Endothelial cell of umbilical vein (primary cell): Measurements from ENCODE around the gene TIMELESS. TPM values are rescaled to one million over a fixed set of nuclear protein-coding genes. Genes with fewer than 3 reads are reported as not detected.

Experiments used
- BruUV-seq: library from RNA; stranded (reverse); fragments of 400-500 nt; replicated peaks from 2 replicates; lab custom pipeline; 2021; lab: Mats Ljungman, UMichigan
- CTCF ChIA-PET: fragments of 300-600, 350-600 bp; sonication (Branson Sonifier 250); formaldehyde crosslinking; loops from one replicate; lab custom pipeline; 2021; ENCODE audit warnings: antibody characterized with exemption, inconsistent platforms; lab: Charles Lee
- POLR2A ChIA-PET: fragments of 300-600, 350-600 bp; sonication (Branson Sonifier 250); formaldehyde crosslinking; loops from one replicate; lab custom pipeline; 2021; ENCODE audit warnings: antibody characterized with exemption, inconsistent platforms; lab: Charles Lee
- DNase-seq: peaks from one replicate; pipeline ENCODE4 v3.0.0-alpha.2; 2011; ENCODE audit warnings: low read depth, low spot score
- FAIRE-seq: peaks from 2 replicates; lab custom pipeline; 2011; peaks lifted over from hg19 to GRCh38; lab: Jason Lieb, UNC
- H2AFZ ChIP-seq: 2 replicates; pipeline ENCODE4 v1.6.0; 2012; ENCODE audit warnings: low read depth, low read length, control low read depth, inconsistent platforms
- H3K27ac ChIP-seq: 2 replicates; pipeline ENCODE4 v1.5.1; 2011; ENCODE audit warnings: low read depth, mild to moderate bottlenecking, control low read depth, low read length, moderate library complexity; ENCODE audit not compliant: insufficient read depth
- H3K27me3 ChIP-seq, 2 experiments: 2 replicates each; pipeline versions ENCODE4 v1.6.0 to v1.6.1; 2011; ENCODE audit warnings: low read length in 2 of 2, mixed read lengths in 1 of 2; ENCODE audit not compliant: control insufficient read depth in 2 of 2, insufficient read depth in 2 of 2
- H3K36me3 ChIP-seq, 2 experiments: 2 replicates in 1 of 2; 3 replicates in 1 of 2; pipeline ENCODE4 v1.5.1; 2011; ENCODE audit warnings: low read length in 2 of 2, mild to moderate bottlenecking in 1 of 2, moderate library complexity in 1 of 2; ENCODE audit not compliant: control insufficient read depth in 2 of 2, insufficient read depth in 2 of 2; ENCODE audit errors: extremely low read depth in 1 of 2
- H3K4me1 ChIP-seq: 3 replicates; pipeline ENCODE4 v1.5.1; 2011; ENCODE audit warnings: mild to moderate bottlenecking, low read length; ENCODE audit not compliant: control insufficient read depth, insufficient read depth; ENCODE audit errors: extremely low read depth
- H3K4me2 ChIP-seq: 2 replicates; pipeline ENCODE4 v1.6.1; 2011; ENCODE audit warnings: low read length, control low read depth, mixed read lengths; ENCODE audit not compliant: insufficient read depth
- H3K4me3 ChIP-seq, 3 experiments: fragments of 200-600 bp in 1 of 3; sonication (generic), shearing (Covaris generic) in 1 of 3; replicated peaks in 1 of 3; 2 replicates each; pipeline ENCODE4 v1.5.1; 2011 to 2016; ENCODE audit warnings: control low read depth in 3 of 3, low read length in 3 of 3, mild to moderate bottlenecking in 2 of 3, inconsistent platforms in 1 of 3, low read depth in 1 of 3, moderate library complexity in 1 of 3; ENCODE audit not compliant: insufficient read depth in 1 of 3
- H3K79me2 ChIP-seq: 2 replicates; pipeline ENCODE4 v1.6.0; 2012; ENCODE audit warnings: low read length, inconsistent platforms; ENCODE audit not compliant: control insufficient read depth, insufficient read depth
- H3K9ac ChIP-seq: replicated peaks from 2 replicates; pipeline ENCODE3; 2011; ENCODE audit warnings: low read length, control low read depth; ENCODE audit not compliant: insufficient read depth; ENCODE audit errors: extremely low read depth
- H3K9me1 ChIP-seq: replicated peaks from 3 replicates; pipeline ENCODE4 v1.6.0; 2011; ENCODE audit warnings: mild to moderate bottlenecking, low read length; ENCODE audit not compliant: control insufficient read depth, insufficient read depth; ENCODE audit errors: extremely low read depth
- H3K9me3 ChIP-seq: replicated peaks from 2 replicates; pipeline ENCODE4 v1.5.1; 2012; ENCODE audit warnings: low read length, inconsistent platforms; ENCODE audit not compliant: control insufficient read depth, insufficient read depth
- H4K20me1 ChIP-seq: replicated peaks from 2 replicates; pipeline ENCODE3; 2011; ENCODE audit warnings: mild to moderate bottlenecking, low read length; ENCODE audit not compliant: control insufficient read depth, insufficient read depth; ENCODE audit errors: extremely low read depth
- EZH2 ChIP-seq: IDR thresholded peaks from 2 replicates; pipeline ENCODE4 v1.6.1; 2012; ENCODE audit warnings: borderline replicate concordance, low read depth, mild to moderate bottlenecking, moderate library complexity, low read length, inconsistent platforms; ENCODE audit not compliant: severe bottlenecking
- FOS ChIP-seq: IDR thresholded peaks from 2 replicates; pipeline ENCODE4 v1.6.1; 2011; ENCODE audit warnings: mild to moderate bottlenecking, low read length, moderate library complexity, borderline replicate concordance; ENCODE audit not compliant: insufficient read depth
- GATA2 ChIP-seq: IDR thresholded peaks from 2 replicates; pipeline ENCODE4 v1.7.0; 2011; ENCODE audit warnings: low read depth, mild to moderate bottlenecking, moderate library complexity, mixed read lengths, low read length; ENCODE audit not compliant: insufficient read length, insufficient read depth
- JUN ChIP-seq: IDR thresholded peaks from 2 replicates; pipeline ENCODE4 v1.6.1; 2011; ENCODE audit warnings: borderline replicate concordance, low read depth; ENCODE audit not compliant: insufficient read length, insufficient read depth
- MAX ChIP-seq: IDR thresholded peaks from 2 replicates; pipeline ENCODE4 v1.6.1; 2011; ENCODE audit not compliant: insufficient read depth, insufficient read length
- MYC ChIP-seq: IDR thresholded peaks from one replicate; pipeline ENCODE4 v1.6.1; 2011; ENCODE audit warnings: mild to moderate bottlenecking, low read depth, low read length
- POLR2A ChIP-seq: IDR thresholded peaks from 2 replicates; pipeline ENCODE4 v1.6.1; 2012; ENCODE audit warnings: low read depth, mild to moderate bottlenecking, control low read depth, low read length
- POLR2AphosphoS5 ChIP-seq: IDR thresholded peaks from 2 replicates; pipeline ENCODE4 v1.6.1; 2012; ENCODE audit warnings: low read depth, mild to moderate bottlenecking, control low read depth, low read length, moderate library complexity; ENCODE audit not compliant: insufficient read depth
- dilution Hi-C: fragments of 300-500 bp; cut with MboI; formaldehyde crosslinking; loops from one replicate; pipeline ENCODE4 v1.15.0; 2019; ENCODE audit warnings: low sequenced_read_pairs; ENCODE audit not compliant: extremely low pct_ligation_motif_present
- intact Hi-C: fragments of 100-400 bp; cut with micrococcal nuclease; formaldehyde crosslinking; loops from one replicate; pipeline ENCODE4 v1.10.0; 2022
- polyA plus RNA-seq, 4 experiments: library from polyadenylated mRNA; depleted of rRNA in 3 of 4; stranded (reverse) in 3 of 4; unstranded in 1 of 4; fragments of >200 nt; gene quantifications; 2 replicates each; pipeline versions ENCODE4 v1.2.1 to v1.2.3, GENCODE V29; 2011 to 2012; ENCODE audit warnings: missing spikeins in 1 of 4
- total RNA-seq: library from RNA; stranded (reverse); gene quantifications from 2 replicates; pipeline ENCODE4 v1.2.3, GENCODE V29; 2021
- TF ChIP-seq, protein P1 (sequence below), 2 donors: IDR thresholded peaks; 1 replicate in 1 of 2; 2 replicates in 1 of 2; pipeline ENCODE4 v1.5.1; 2011; ENCODE audit warnings: low read length in 2 of 2, mild to moderate bottlenecking in 2 of 2, moderate library complexity in 2 of 2, control low read depth in 1 of 2, inconsistent platforms in 1 of 2, low read depth in 1 of 2; ENCODE audit not compliant: insufficient read depth in 1 of 2; ENCODE audit errors: extremely low read depth in 1 of 2

TIMELESS gene
- total and polyA plus RNA-seq, 2 donors (not counting 3 experiments of a cell fraction or from before 2014, with no cell fraction given), result 6.1 to 28.2 TPM

DNA sequence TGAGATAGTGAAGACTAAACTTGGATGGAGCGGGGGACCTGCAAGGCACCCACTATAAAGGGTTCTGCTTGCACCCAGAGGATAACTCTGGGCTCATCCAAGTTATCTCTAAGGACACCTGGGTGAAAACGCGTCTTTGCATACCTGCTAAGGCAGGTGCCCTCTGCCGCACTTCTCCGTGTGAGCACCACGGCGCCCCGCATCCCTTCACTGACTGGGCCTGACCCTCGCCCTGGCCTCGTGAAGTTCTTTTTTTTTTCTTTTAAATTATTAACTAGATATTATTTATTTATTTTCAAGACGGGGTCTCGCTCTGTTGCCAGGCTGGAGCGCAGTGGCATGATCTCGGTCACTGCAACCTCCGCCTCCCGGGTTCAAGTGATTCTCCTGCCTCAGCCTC, 66.6 kb downstream of the TIMELESS start:
- no TSS peak for BruUV-seq
- no peak overlapping the region for H3K27ac ChIP-seq
- no peak for TF ChIP-seq EZH2
- POLR2A ChIA-PET, result no interaction called here
- H3K4me2 ChIP-seq, result no peak overlapping the region
- dilution Hi-C loops (no loop called here), intact Hi-C loops (no loop called here)
- H3K9me1 ChIP-seq, result no peaks in the 10 kb centered on the region
- no peaks in the 10 kb centered on the region for H4K20me1 ChIP-seq
- no peaks in the 10 kb centered on the region for H3K27me3 ChIP-seq
- no peaks in the 10 kb centered on the region for H3K36me3 ChIP-seq
- H3K79me2 ChIP-seq, result no peaks in the 10 kb centered on the region
- FAIRE-seq, result no peak
- H2AFZ ChIP-seq, result no peak overlapping the region
- H3K4me3 ChIP-seq, result no peak overlapping the region
- DNase-seq, result no peak
- peaks cover under 1% of the 10 kb centered on the region for H3K4me1 ChIP-seq
- no peaks in the 10 kb centered on the region for H3K9me3 ChIP-seq
- H3K9ac ChIP-seq, result no peak overlapping the region
- CTCF ChIA-PET, result interaction anchor here (0.7 to 1.4 kb wide), 5 partner anchors 12 to 81 kb away, joined by 3 to 4 read pairs (median 3); partner anchors contain the start of gene APOF

- no peak for DNase-seq
- Histone ChIP-seq H3K9me3 (no peaks in the 10 kb centered on the region), H3K9ac (no peak overlapping the region), H3K27ac (no peak overlapping the region), H3K4me1 (peaks cover 13% of the 10 kb centered on the region), H3K4me2 (no peak overlapping the region), H3K9me1 (no peaks in the 10 kb centered on the region), H3K36me3 (no peaks in the 10 kb centered on the region), H3K79me2 (no peaks in the 10 kb centered on the region), H3K27me3 (no peaks in the 10 kb centered on the region), H4K20me1 (no peaks in the 10 kb centered on the region), H3K4me3 (no peak overlapping the region), H2AFZ (peak overlapping the region; percentile 69)
- POLR2A ChIA-PET, result no interaction called here
- CTCF ChIA-PET, result interaction anchor here (0.8 to 3.7 kb wide), 2 partner anchors 38 to 86 kb away, joined by 3 to 15 read pairs; no protein-coding TSS in a partner anchor
- dilution Hi-C loops, result no loop called here
- TF ChIP-seq POLR2AphosphoS5 (no peak), MAX (no peak), EZH2 (no peak), JUN (no peak), FOS (no peak), POLR2A (no peak), GATA2 (no peak), MYC (no peak)
- TF ChIP-seq, protein P1, sequence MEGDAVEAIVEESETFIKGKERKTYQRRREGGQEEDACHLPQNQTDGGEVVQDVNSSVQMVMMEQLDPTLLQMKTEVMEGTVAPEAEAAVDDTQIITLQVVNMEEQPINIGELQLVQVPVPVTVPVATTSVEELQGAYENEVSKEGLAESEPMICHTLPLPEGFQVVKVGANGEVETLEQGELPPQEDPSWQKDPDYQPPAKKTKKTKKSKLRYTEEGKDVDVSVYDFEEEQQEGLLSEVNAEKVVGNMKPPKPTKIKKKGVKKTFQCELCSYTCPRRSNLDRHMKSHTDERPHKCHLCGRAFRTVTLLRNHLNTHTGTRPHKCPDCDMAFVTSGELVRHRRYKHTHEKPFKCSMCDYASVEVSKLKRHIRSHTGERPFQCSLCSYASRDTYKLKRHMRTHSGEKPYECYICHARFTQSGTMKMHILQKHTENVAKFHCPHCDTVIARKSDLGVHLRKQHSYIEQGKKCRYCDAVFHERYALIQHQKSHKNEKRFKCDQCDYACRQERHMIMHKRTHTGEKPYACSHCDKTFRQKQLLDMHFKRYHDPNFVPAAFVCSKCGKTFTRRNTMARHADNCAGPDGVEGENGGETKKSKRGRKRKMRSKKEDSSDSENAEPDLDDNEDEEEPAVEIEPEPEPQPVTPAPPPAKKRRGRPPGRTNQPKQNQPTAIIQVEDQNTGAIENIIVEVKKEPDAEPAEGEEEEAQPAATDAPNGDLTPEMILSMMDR (IDR thresholded peaks at IDR 0.05; ENCODE audit: extremely low read depth in 1 of 2, insufficient read depth in 1 of 2, low read depth in 1 of 2, low read length in 2 of 2), result no peak
- no peak for FAIRE-seq
- BruUV-seq, result no TSS peak
- intact Hi-C loops, result loop anchor here (1.0 kb wide), 1 partner anchor 86 kb away; no protein-coding TSS in a partner anchor
These were observed 71.3 kb downstream of the TIMELESS start for GRCh38 chr12:56377989-56378316.
